ENCODE measurements around the gene VTCN1. TPM values are rescaled to one million over a fixed set of nuclear protein-coding genes. Genes with fewer than 3 reads are reported as not detected.

The VTCN1 gene
- polyA plus RNA-seq, 1 donor from 2014 or later: 2.1 TPM

DNA sequence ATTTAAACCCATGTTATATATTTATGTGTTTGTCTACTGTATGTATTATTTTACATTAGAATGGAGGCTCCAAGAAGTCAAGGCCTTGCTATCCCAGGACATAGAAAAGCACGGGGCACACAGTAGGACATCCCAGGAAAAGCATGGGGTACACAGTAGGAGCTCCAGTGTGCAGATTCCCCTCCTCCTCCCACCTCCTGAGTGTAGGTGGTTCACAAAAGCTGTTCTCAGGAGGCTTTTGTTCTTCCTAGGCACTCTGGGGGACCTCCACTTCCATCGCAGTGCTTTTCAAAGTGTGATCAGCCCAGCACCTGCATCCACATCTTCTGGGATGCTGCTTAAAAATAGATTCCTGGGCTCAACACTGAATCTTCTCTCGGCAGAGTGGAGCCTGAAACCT lies 30.8 kb upstream of the VTCN1 start:
- H3K9me2 ChIP-seq (ENCODE audit: insufficient read depth, low read length): no peaks in the 10 kb centered on the region
- no peaks in the 10 kb centered on the region for H3K36me3 ChIP-seq (ENCODE audit: insufficient read depth, low read length)
- no peaks in the 10 kb centered on the region for H3K27me3 ChIP-seq (ENCODE audit: insufficient read depth, low read depth, low read length)
- no peak for TF ChIP-seq EP300 (conservative IDR thresholded peaks at IDR 0.05; ENCODE audit: poor library complexity, severe bottlenecking)
- no peak for TF ChIP-seq MXI1 (conservative IDR thresholded peaks at IDR 0.05; ENCODE audit: poor library complexity, severe bottlenecking)
- TF ChIP-seq TAF1 (IDR thresholded peaks at IDR 0.05; ENCODE audit: low read depth): no peak
- TF ChIP-seq, protein P1, sequence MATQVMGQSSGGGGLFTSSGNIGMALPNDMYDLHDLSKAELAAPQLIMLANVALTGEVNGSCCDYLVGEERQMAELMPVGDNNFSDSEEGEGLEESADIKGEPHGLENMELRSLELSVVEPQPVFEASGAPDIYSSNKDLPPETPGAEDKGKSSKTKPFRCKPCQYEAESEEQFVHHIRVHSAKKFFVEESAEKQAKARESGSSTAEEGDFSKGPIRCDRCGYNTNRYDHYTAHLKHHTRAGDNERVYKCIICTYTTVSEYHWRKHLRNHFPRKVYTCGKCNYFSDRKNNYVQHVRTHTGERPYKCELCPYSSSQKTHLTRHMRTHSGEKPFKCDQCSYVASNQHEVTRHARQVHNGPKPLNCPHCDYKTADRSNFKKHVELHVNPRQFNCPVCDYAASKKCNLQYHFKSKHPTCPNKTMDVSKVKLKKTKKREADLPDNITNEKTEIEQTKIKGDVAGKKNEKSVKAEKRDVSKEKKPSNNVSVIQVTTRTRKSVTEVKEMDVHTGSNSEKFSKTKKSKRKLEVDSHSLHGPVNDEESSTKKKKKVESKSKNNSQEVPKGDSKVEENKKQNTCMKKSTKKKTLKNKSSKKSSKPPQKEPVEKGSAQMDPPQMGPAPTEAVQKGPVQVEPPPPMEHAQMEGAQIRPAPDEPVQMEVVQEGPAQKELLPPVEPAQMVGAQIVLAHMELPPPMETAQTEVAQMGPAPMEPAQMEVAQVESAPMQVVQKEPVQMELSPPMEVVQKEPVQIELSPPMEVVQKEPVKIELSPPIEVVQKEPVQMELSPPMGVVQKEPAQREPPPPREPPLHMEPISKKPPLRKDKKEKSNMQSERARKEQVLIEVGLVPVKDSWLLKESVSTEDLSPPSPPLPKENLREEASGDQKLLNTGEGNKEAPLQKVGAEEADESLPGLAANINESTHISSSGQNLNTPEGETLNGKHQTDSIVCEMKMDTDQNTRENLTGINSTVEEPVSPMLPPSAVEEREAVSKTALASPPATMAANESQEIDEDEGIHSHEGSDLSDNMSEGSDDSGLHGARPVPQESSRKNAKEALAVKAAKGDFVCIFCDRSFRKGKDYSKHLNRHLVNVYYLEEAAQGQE (IDR thresholded peaks at IDR 0.05; ENCODE audit: borderline replicate concordance): no peak
- TF ChIP-seq POLR2AphosphoS5 (IDR thresholded peaks at IDR 0.05): no peak
- TF ChIP-seq EZH2 (IDR thresholded peaks at IDR 0.05; ENCODE audit: borderline replicate concordance, insufficient read depth, low read length, poor library complexity, severe bottlenecking): no peak
- TF ChIP-seq, protein P2, sequence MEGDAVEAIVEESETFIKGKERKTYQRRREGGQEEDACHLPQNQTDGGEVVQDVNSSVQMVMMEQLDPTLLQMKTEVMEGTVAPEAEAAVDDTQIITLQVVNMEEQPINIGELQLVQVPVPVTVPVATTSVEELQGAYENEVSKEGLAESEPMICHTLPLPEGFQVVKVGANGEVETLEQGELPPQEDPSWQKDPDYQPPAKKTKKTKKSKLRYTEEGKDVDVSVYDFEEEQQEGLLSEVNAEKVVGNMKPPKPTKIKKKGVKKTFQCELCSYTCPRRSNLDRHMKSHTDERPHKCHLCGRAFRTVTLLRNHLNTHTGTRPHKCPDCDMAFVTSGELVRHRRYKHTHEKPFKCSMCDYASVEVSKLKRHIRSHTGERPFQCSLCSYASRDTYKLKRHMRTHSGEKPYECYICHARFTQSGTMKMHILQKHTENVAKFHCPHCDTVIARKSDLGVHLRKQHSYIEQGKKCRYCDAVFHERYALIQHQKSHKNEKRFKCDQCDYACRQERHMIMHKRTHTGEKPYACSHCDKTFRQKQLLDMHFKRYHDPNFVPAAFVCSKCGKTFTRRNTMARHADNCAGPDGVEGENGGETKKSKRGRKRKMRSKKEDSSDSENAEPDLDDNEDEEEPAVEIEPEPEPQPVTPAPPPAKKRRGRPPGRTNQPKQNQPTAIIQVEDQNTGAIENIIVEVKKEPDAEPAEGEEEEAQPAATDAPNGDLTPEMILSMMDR (IDR thresholded peaks at IDR 0.05; ENCODE audit: poor library complexity, severe bottlenecking): no peak
- no peak for TF ChIP-seq SMC3 (conservative IDR thresholded peaks at IDR 0.05; ENCODE audit: poor library complexity)
- TF ChIP-seq RAD21 (conservative IDR thresholded peaks at IDR 0.05): no peak
- no peak overlapping the region for H3K27ac ChIP-seq (ENCODE audit: low read length)
- H3K79me2 ChIP-seq (replicated peaks; ENCODE audit: insufficient read depth, low read length): no peaks in the 10 kb centered on the region
- no peak overlapping the region for H3K9ac ChIP-seq (ENCODE audit: low read length)
- H3K9me3 ChIP-seq (ENCODE audit: low read length): no peaks in the 10 kb centered on the region
- no peaks in the 10 kb centered on the region for H4K20me1 ChIP-seq (ENCODE audit: insufficient read depth)
- H3F3A ChIP-seq (ENCODE audit: insufficient read depth, low read length, poor library complexity, severe bottlenecking): no peaks in the 10 kb centered on the region
- H3K4me3 ChIP-seq (ENCODE audit: low read length): no peak overlapping the region
- H3K4me2 ChIP-seq (ENCODE audit: low read length): no peak overlapping the region
- no peak overlapping the region for H2AFZ ChIP-seq (ENCODE audit: low read depth, low read length)

DNA sequence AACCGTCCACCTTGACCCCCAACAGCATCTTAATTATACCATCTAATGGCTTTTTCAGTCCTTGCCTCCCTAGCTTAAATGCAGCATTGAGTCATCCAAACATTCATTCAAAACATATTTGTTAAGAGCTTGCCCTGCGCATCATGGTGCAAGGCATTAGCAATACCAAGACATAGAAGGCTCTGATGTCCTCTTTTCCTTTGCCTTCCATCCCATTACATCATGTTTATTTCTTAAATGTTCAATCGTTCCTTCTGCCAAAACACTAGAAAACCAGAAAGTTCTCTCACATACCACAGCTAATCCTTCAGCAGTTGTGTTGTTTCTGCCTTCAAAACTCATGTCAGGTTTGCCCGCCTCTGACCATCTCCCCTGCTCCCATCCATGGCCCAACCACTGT lies 29.8 kb upstream of the VTCN1 start:
- Histone ChIP-seq H3F3A (ENCODE audit: insufficient read depth, low read length, poor library complexity, severe bottlenecking) (no peaks in the 10 kb centered on the region), H3K9me3 (ENCODE audit: low read length) (no peaks in the 10 kb centered on the region), H3K9ac (ENCODE audit: low read length) (no peak overlapping the region), H3K4me2 (ENCODE audit: low read length) (no peak overlapping the region), H3K27me3 (ENCODE audit: insufficient read depth, low read depth, low read length) (no peaks in the 10 kb centered on the region), H2AFZ (ENCODE audit: low read depth, low read length) (no peak overlapping the region), H3K4me3 (ENCODE audit: low read length) (no peak overlapping the region), H3K9me2 (ENCODE audit: insufficient read depth, low read length) (no peaks in the 10 kb centered on the region), H3K36me3 (ENCODE audit: insufficient read depth, low read length) (no peaks in the 10 kb centered on the region), H3K79me2 (replicated peaks; ENCODE audit: insufficient read depth, low read length) (no peaks in the 10 kb centered on the region), H4K20me1 (ENCODE audit: insufficient read depth) (no peaks in the 10 kb centered on the region), H3K27ac (ENCODE audit: low read length) (no peak overlapping the region)
- TF ChIP-seq SMC3 (conservative IDR thresholded peaks at IDR 0.05; ENCODE audit: poor library complexity) (no peak), MXI1 (conservative IDR thresholded peaks at IDR 0.05; ENCODE audit: poor library complexity, severe bottlenecking) (no peak), POLR2AphosphoS5 (IDR thresholded peaks at IDR 0.05) (no peak), EP300 (conservative IDR thresholded peaks at IDR 0.05; ENCODE audit: poor library complexity, severe bottlenecking) (no peak), EZH2 (IDR thresholded peaks at IDR 0.05; ENCODE audit: borderline replicate concordance, insufficient read depth, low read length, poor library complexity, severe bottlenecking) (no peak), TAF1 (IDR thresholded peaks at IDR 0.05; ENCODE audit: low read depth) (no peak), RAD21 (conservative IDR thresholded peaks at IDR 0.05) (no peak)
- TF ChIP-seq, protein P1 (IDR thresholded peaks at IDR 0.05; ENCODE audit: borderline replicate concordance): no peak
- TF ChIP-seq, protein P2 (IDR thresholded peaks at IDR 0.05; ENCODE audit: poor library complexity, severe bottlenecking): no peak

All from neural cell (in vitro differentiated cells).